CD4-positive, CD25-positive, alpha-beta regulatory T cell (primary cell): ENCODE results near the gene MADCAM1. TPM values are rescaled to one million over a fixed set of nuclear protein-coding genes. Genes with fewer than 3 reads are reported as not detected.

ENCODE experiments used
- ATAC-seq, 2 donors: fragments of 150-1000 bp; cut with Tn5 transposase; one replicate each; pipeline ENCODE4 v1.10.0; 2021; ENCODE audit warnings: low read depth in 2 of 2, moderate number of reproducible peaks in 2 of 2, moderate library complexity in 1 of 2
- DNase-seq, 3 donors: peaks; one replicate each; pipeline versions ENCODE4 v3.0.0 to v3.0.0-alpha.2; 2012 to 2022; ENCODE audit warnings: mixed read lengths in 1 of 3
- H3K27ac ChIP-seq: one replicate; pipeline ENCODE4 v1.7.0; 2013; ENCODE audit warnings: mild to moderate bottlenecking, low read length; ENCODE audit not compliant: insufficient read depth, poor library complexity, severe bottlenecking
- H3K27me3 ChIP-seq: one replicate; pipeline ENCODE4 v1.7.0; 2013; ENCODE audit warnings: low read length; ENCODE audit not compliant: control insufficient read depth, insufficient read depth
- H3K36me3 ChIP-seq: one replicate; pipeline ENCODE4 v1.7.0; 2013; ENCODE audit warnings: mild to moderate bottlenecking, low read length, moderate library complexity; ENCODE audit not compliant: control insufficient read depth, insufficient read depth
- H3K4me1 ChIP-seq: 2 replicates; pipeline ENCODE4 v1.7.0; 2013; ENCODE audit warnings: mild to moderate bottlenecking, low read length; ENCODE audit not compliant: insufficient read depth, control insufficient read depth, poor library complexity, severe bottlenecking
- H3K4me3 ChIP-seq: one replicate; pipeline ENCODE4 v1.7.0; 2013; ENCODE audit warnings: low read depth, mild to moderate bottlenecking, low read length, moderate library complexity
- H3K9me3 ChIP-seq, 2 experiments: 1 replicate in 1 of 2; 2 replicates in 1 of 2; pipeline ENCODE4 v1.7.0; 2013; ENCODE audit warnings: low read length in 2 of 2, mild to moderate bottlenecking in 1 of 2, moderate library complexity in 1 of 2; ENCODE audit not compliant: control insufficient read depth in 2 of 2
- H3K27ac Mint-ChIP-seq, 3 donors: one replicate each; pipeline ENCODE4 v1.8.0; 2020 to 2022; ENCODE audit warnings: mild to moderate bottlenecking in 3 of 3, mixed read lengths in 3 of 3, moderate library complexity in 2 of 3
- H3K27me3 Mint-ChIP-seq: one replicate; pipeline ENCODE4 v1.8.0; 2022; ENCODE audit warnings: mild to moderate bottlenecking, mixed read lengths
- H3K36me3 Mint-ChIP-seq: one replicate; pipeline ENCODE4 v1.8.0; 2020; ENCODE audit warnings: mixed read lengths
- H3K4me1 Mint-ChIP-seq, 4 donors: one replicate each; pipeline ENCODE4 v1.8.0; 2020 to 2022; ENCODE audit warnings: mixed read lengths in 4 of 4, mild to moderate bottlenecking in 1 of 4
- H3K4me3 Mint-ChIP-seq, 4 donors: one replicate each; pipeline ENCODE4 v1.8.0; 2020 to 2022; ENCODE audit warnings: mild to moderate bottlenecking in 4 of 4, mixed read lengths in 4 of 4, moderate library complexity in 3 of 4
- H3K9me3 Mint-ChIP-seq, 7 donors: one replicate each; pipeline ENCODE4 v1.8.0; 2020 to 2022; ENCODE audit warnings: mixed read lengths in 7 of 7, mild to moderate bottlenecking in 3 of 7, moderate library complexity in 2 of 7
- polyA plus RNA-seq, 4 donors: library from polyadenylated mRNA; unstranded; fragments of 300-500 nt; fragmentation: Illumina TruSeq; gene quantifications; one replicate each; pipeline ENCODE4 v1.2.3, GENCODE V29; 2021
- total RNA-seq: library from RNA; stranded (reverse); gene quantifications from one replicate; pipeline ENCODE4 v1.2.3, GENCODE V29; 2022

Gene MADCAM1
- total and polyA plus RNA-seq, 5 donors from 2014 or later: 0.16 to 0.52 (median 0.32) TPM; not detected in 1

DNA sequence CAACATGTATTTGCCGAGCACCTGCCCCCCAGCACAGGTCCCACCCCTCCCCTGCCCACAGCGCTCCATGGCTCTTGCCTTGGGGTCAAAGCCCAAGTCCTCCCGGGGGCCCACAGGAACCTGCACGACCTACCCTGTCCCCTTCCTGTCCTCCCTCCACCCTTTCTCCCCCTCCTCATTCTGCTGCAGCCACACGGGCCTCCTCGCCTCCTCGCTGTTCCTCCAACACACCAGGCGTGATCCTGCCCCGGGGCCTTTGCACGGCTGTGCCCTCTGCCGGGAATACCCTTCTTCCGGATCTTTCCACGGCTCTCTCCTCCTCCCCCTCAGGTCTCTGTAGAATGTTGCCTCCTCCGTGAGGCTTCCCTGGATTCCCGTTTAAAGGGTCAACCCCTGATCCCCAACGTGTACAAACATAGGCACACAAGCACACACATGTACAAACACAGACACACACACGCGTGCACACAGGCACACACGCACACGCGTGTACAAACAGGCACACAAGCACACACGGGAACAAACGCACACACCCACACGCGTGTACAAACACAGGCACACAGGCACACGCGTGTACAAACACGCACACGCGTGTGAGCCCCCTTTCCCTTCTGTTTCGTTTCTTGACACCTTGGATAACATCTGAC lies 2.8 kb downstream of the MADCAM1 start:
- Histone ChIP-seq H3K36me3 (no peaks in the 10 kb centered on the region), H3K9me3 (no peaks in the 10 kb centered on the region), H3K27ac (no peak overlapping the region), H3K4me3 (no peak overlapping the region), H3K27me3 (peaks cover 4% of the 10 kb centered on the region), H3K4me1 (peaks cover 11% of the 10 kb centered on the region)
- peaks cover 0 to 2% (median 0%) of the 10 kb centered on the region in 7 donors for H3K9me3 Mint-ChIP-seq
- peaks cover 24% of the 10 kb centered on the region for H3K27me3 Mint-ChIP-seq
- peak overlapping the region in 1 of 4 donors; percentile 88 for H3K4me3 Mint-ChIP-seq
- H3K4me1 Mint-ChIP-seq: peaks cover 0 to 18% (median 0%) of the 10 kb centered on the region in 4 donors
- ATAC-seq (no peak), DNase-seq (no peak)
- H3K36me3 Mint-ChIP-seq: no peaks in the 10 kb centered on the region
- peak overlapping the region in 1 of 3 donors; percentile 90 for H3K27ac Mint-ChIP-seq

DNA sequence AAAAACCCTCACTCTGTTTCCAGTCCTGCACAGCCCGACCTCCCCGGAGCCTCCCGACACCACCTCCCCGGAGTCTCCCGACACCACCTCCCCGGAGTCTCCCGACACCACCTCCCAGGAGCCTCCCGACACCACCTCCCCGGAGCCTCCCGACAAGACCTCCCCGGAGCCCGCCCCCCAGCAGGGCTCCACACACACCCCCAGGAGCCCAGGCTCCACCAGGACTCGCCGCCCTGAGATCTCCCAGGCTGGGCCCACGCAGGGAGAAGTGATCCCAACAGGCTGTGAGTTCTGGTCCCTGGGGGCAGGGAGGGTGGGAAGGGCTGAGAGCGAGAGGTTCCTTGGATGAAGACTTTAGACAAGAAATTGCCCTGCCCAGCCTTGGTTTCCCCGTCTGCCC lies 5.4 kb downstream of the MADCAM1 start:
- peaks cover 0 to 19% (median 5%) of the 10 kb centered on the region in 4 donors for H3K4me1 Mint-ChIP-seq
- Histone ChIP-seq H3K27me3 (peaks cover 4% of the 10 kb centered on the region), H3K27ac (no peak overlapping the region), H3K9me3 (no peaks in the 10 kb centered on the region), H3K4me3 (no peak overlapping the region), H3K4me1 (peaks cover 15% of the 10 kb centered on the region), H3K36me3 (no peaks in the 10 kb centered on the region)
- no peak overlapping the region for H3K4me3 Mint-ChIP-seq
- peaks cover 0 to 2% (median 0%) of the 10 kb centered on the region in 7 donors for H3K9me3 Mint-ChIP-seq
- no peak for ATAC-seq
- H3K27me3 Mint-ChIP-seq: peaks cover 16% of the 10 kb centered on the region
- DNase-seq: no peak
- no peaks in the 10 kb centered on the region for H3K36me3 Mint-ChIP-seq
- no peak overlapping the region for H3K27ac Mint-ChIP-seq

DNA sequence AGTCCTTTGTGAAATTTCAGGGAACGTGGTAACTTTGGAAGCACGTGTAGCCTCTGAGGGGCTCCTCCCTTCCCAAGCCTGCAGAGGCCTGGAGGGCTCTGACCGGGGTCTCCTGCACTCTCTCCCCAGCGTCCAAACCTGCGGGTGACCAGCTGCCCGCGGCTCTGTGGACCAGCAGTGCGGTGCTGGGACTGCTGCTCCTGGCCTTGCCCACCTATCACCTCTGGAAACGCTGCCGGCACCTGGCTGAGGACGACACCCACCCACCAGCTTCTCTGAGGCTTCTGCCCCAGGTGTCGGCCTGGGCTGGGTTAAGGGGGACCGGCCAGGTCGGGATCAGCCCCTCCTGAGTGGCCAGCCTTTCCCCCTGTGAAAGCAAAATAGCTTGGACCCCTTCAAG lies 8.3 kb downstream of the MADCAM1 start:
- H3K36me3 ChIP-seq: no peaks in the 10 kb centered on the region
- no peak overlapping the region for H3K4me3 ChIP-seq
- no peak overlapping the region for H3K4me3 Mint-ChIP-seq
- no peak for DNase-seq
- peaks cover 0 to 2% (median 0%) of the 10 kb centered on the region in 7 donors for H3K9me3 Mint-ChIP-seq
- peaks cover 27% of the 10 kb centered on the region for H3K4me1 ChIP-seq
- no peak overlapping the region for H3K27ac ChIP-seq
- H3K36me3 Mint-ChIP-seq: no peaks in the 10 kb centered on the region
- no peak overlapping the region for H3K27ac Mint-ChIP-seq
- peaks cover 5 to 30% (median 13%) of the 10 kb centered on the region in 4 donors for H3K4me1 Mint-ChIP-seq
- H3K9me3 ChIP-seq: no peaks in the 10 kb centered on the region
- no peak for ATAC-seq
- peaks cover 5% of the 10 kb centered on the region for H3K27me3 Mint-ChIP-seq
- no peaks in the 10 kb centered on the region for H3K27me3 ChIP-seq

DNA sequence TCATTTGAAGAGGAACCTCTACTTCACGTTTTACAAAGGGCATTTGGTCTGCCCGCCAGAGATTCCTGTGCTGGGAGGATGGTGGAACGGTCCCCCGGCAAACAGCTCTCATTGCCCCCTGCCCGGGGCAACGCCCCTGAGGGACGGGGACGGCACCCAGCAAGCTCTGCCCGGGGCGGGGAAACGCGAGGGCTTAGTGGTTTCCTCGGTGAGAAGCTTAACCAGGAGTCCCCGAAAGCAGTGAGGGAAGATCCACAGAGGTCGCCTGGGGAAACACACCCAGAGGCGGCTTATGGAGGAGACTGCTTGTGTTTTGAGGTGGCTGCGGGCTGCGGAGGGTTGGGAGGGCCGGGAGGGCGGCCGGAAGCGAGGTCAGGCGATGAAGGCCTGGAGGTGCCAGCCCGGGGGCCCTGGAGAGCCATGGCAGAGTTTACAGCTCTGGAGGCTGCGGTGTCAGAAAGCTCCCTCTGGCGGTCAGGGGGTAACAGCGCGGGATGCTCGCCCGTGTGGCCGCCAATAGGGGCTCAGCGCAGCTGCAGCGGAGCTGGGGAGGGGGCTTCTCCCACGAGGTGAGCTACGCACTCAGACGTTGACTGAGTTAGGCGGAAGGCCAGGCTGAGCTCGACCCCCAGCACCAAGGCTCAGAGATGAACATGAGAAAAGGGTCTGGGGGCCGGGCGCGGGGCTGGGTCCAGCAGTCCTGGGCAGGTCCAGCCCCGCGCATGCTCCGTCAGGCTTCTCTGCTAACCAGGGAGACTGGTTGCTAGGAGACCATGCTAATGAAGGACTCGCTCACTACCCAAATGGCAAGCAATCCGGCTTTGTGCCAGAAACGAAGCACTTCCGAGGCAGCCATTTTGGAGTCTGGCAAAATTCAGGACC lies 10.4 kb downstream of the MADCAM1 start:
- Histone ChIP-seq H3K27ac (peak overlapping the region; percentile 94), H3K4me1 (peaks cover 45% of the 10 kb centered on the region), H3K4me3 (peak overlapping the region; percentile 90), H3K9me3 (no peaks in the 10 kb centered on the region), H3K27me3 (no peaks in the 10 kb centered on the region), H3K36me3 (no peaks in the 10 kb centered on the region)
- peaks cover 11 to 44% (median 25%) of the 10 kb centered on the region in 4 donors for H3K4me1 Mint-ChIP-seq
- H3K36me3 Mint-ChIP-seq: no peaks in the 10 kb centered on the region
- peak; percentile 65 to 66 for ATAC-seq
- peaks cover 0 to 2% (median 0%) of the 10 kb centered on the region in 7 donors for H3K9me3 Mint-ChIP-seq
- DNase-seq: peak; percentile 91 to 99 (median 98)
- peak overlapping the region; percentile 96 to 100 (median 99) for H3K27ac Mint-ChIP-seq
- H3K4me3 Mint-ChIP-seq: peak overlapping the region; percentile 93 to 99 (median 98)
- H3K27me3 Mint-ChIP-seq: peaks cover 4% of the 10 kb centered on the region

DNA sequence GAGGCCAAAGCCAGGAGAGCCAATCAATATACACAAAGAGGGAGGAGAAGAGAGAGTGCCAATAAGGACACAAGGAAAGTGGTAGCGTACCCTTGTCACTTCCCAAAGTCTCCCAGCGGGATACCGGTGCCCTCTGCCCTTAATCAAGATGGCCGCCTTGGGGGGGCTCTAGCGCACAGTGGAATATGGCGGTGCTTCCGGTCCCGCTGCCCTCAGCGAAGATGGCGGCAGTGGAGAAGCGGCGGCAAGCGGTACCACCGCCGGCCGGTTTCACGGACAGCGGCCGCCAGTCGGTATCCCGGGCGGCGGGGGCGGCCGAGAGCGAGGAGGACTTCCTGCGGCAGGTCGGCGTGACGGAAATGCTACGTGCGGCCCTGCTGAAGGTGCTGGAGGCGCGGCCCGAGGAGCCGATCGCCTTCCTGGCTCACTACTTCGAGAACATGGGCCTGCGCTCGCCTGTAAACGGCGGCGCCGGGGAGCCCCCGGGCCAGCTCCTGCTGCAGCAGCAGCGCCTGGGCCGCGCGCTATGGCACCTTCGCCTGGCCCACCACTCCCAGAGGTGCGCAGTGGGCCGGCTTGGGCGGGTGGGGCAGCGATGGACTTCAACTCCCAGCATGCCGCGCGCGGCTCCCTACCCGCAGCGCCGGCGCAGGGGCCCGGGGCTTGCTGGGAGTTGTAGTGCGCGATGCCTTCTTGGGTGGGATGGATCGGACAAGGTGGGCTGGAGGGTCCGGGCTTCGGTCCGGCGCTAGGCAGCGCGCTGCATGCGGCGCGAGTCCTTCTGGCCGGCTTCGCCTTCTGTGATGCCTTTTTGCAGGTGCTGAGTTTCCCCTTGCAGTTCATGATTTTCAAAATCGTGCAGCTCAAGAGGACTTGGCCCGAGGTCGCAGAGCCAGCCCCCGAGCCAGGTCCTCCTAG lies 11.3 kb downstream of the MADCAM1 start, which contains the start of gene TPGS1:
Gene TPGS1, plus strand, starts transcription at position 212 of the 918 bp plus-strand sequence. Its CDS starts 10 bp downstream, at position 222.
- H3K4me1 ChIP-seq: peaks cover 54% of the 10 kb centered on the region
- Mint-ChIP-seq H3K27me3 (peaks cover 4% of the 10 kb centered on the region), H3K36me3 (no peaks in the 10 kb centered on the region), H3K27ac (peak within 1 kb of the TSS; percentile 96 to 100 (median 99)), H3K4me3 (peak within 1 kb of the TSS; percentile 93 to 99 (median 98)), H3K9me3 (no peaks in the 10 kb centered on the region), H3K4me1 (peaks cover 11 to 53% (median 27%) of the 10 kb centered on the region in 4 donors)
- ATAC-seq (peak; percentile 54 to 55), DNase-seq (peak in 2 of 3 donors; percentile 82 to 88)
- H3K4me3 ChIP-seq: peak within 1 kb of the TSS; percentile 90
- no peaks in the 10 kb centered on the region for H3K27me3 ChIP-seq
- no peaks in the 10 kb centered on the region for H3K9me3 ChIP-seq
- no peaks in the 10 kb centered on the region for H3K36me3 ChIP-seq
- H3K27ac ChIP-seq: peak within 1 kb of the TSS; percentile 94

DNA sequence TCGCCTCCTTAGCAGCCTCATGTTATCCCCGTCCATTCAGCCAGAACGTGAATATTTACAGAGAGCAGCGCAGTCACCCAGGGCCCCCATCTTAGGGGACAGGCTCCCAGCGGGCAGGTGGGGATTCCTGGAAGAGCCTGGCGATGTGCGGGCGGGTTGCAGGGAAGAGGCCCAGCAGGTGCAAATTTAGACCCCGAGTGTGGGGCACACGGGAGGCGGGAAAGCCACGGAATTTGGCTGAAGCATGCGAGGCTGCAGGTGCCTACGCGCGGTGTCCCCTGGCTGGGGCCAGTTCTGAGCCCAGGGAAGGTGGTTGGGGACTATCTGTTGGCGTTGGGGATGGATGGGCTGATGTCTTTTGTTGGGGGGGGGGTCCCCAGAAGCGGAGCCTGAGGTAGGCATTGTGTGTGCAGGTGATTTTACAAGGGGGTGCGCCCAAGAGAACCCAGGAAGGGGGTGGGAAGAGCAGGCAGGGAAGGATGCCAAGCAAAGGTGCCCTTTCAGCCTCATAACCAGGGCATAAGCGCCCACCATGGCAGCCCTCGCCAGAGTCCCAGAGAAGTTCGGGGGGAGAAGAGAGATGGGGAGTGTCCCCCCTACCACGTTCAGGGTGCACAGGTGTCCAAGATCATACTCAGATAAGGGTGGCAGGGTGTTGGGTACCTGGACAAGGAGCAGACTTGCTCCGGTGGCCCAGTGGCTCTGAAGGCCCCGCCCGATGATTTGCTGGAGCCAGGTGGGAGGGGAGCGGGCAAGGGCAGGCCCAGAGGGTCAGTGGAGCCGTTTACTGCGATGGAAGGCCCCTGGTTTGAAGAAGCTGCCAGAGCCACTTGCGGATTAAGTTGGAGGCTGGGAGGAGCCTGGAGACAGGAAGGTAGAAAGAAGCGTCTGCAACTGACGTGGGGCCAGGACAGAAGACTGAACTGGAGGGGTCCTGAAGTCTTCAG lies 12.2 kb downstream of the MADCAM1 start:
- H3K9me3 Mint-ChIP-seq: no peaks in the 10 kb centered on the region
- H3K4me3 ChIP-seq: peak overlapping the region; percentile 67

More for the DNA sequence above, 12.2 kb downstream of the MADCAM1 start:
- Histone ChIP-seq H3K27me3 (no peaks in the 10 kb centered on the region), H3K36me3 (no peaks in the 10 kb centered on the region), H3K27ac (peak overlapping the region; percentile 94), H3K4me1 (peaks cover 55% of the 10 kb centered on the region), H3K9me3 (no peaks in the 10 kb centered on the region)
- ATAC-seq: no peak
- Mint-ChIP-seq H3K27me3 (peaks cover 4% of the 10 kb centered on the region), H3K4me3 (peak overlapping the region; percentile 93 to 99 (median 98)), H3K27ac (peak overlapping the region; percentile 35 to 71 (median 62)), H3K36me3 (no peaks in the 10 kb centered on the region), H3K4me1 (peaks cover 11 to 56% (median 27%) of the 10 kb centered on the region in 4 donors)
- no peak for DNase-seq
